Hepatocyte (in vitro differentiated cells): ENCODE measurements around the gene PLA2G4D. TPM values are rescaled to one million over a fixed set of nuclear protein-coding genes. Genes with fewer than 3 reads are reported as not detected.

Experiments
- DNase-seq: peaks from one replicate; pipeline ENCODE4 v3.0.0-alpha.2; 2016; ENCODE audit warnings: low spot score
- H2AFZ ChIP-seq: fragments of 200-600 bp; sonication (generic); 2 replicates; pipeline ENCODE4 v1.6.0; 2016; ENCODE audit warnings: antibody characterized with exemption, mild to moderate bottlenecking
- H3K27ac ChIP-seq: fragments of 200-600 bp; sonication (generic); 2 replicates; pipeline ENCODE4 v1.5.1; 2016; ENCODE audit warnings: mild to moderate bottlenecking
- H3K27me3 ChIP-seq: fragments of 200-600 bp; sonication (generic); 2 replicates; pipeline ENCODE4 v1.6.1; 2016
- H3K36me3 ChIP-seq: fragments of 200-600 bp; sonication (generic); replicated peaks from 2 replicates; pipeline ENCODE4 v1.5.1; 2016; ENCODE audit warnings: low read depth; ENCODE audit not compliant: insufficient read depth
- H3K4me1 ChIP-seq: fragments of 200-600 bp; sonication (generic); 2 replicates; pipeline ENCODE4 v1.5.1; 2016; ENCODE audit warnings: mild to moderate bottlenecking, moderate library complexity; ENCODE audit not compliant: insufficient read depth
- H3K4me2 ChIP-seq: fragments of 200-600 bp; sonication (generic); 2 replicates; pipeline ENCODE4 v1.6.0; 2016
- H3K4me3 ChIP-seq: fragments of 200-600 bp; sonication (generic); 2 replicates; pipeline ENCODE4 v1.5.1; 2016; ENCODE audit warnings: mild to moderate bottlenecking
- H3K79me2 ChIP-seq: fragments of 200-600 bp; sonication (generic); 2 replicates; pipeline ENCODE4 v1.6.0; 2017; ENCODE audit warnings: mild to moderate bottlenecking
- H3K9me2 ChIP-seq: fragments of 200-600 bp; sonication (generic); replicated peaks from 2 replicates; pipeline ENCODE4 v1.6.0; 2017; ENCODE audit warnings: mild to moderate bottlenecking; ENCODE audit not compliant: insufficient read depth
- H3K9me3 ChIP-seq: fragments of 200-600 bp; sonication (generic); 2 replicates; pipeline ENCODE4 v1.5.1; 2016; ENCODE audit warnings: low read depth, mild to moderate bottlenecking
- H4K20me1 ChIP-seq: fragments of 200-600 bp; sonication (generic); 2 replicates; pipeline ENCODE4 v1.6.0; 2016; ENCODE audit warnings: mild to moderate bottlenecking; ENCODE audit not compliant: insufficient read depth, poor library complexity, severe bottlenecking
- EZH2 ChIP-seq: fragments of 200-600 bp; sonication (generic); IDR thresholded peaks from 2 replicates; pipeline ENCODE4 v1.6.1; 2016; ENCODE audit warnings: antibody characterized with exemption, mild to moderate bottlenecking, borderline replicate concordance
- EZH2phosphoT487 ChIP-seq: fragments of 200-600 bp; sonication (generic); IDR thresholded peaks from one replicate; pipeline ENCODE4 v1.6.1; 2018; ENCODE audit warnings: antibody characterized with exemption, mild to moderate bottlenecking, low read depth, moderate library complexity; ENCODE audit not compliant: unreplicated experiment, severe bottlenecking
- WGBS: methylation state at CpG from one replicate; pipeline ENCODE4 v1.1.6; 2016; ENCODE audit warnings: low lambda C conversion rate; ENCODE audit errors: missing lambda C conversion rate; 5-methylcytosine and 5-hydroxymethylcytosine counted together
- polyA plus RNA-seq: library from polyadenylated mRNA; unstranded; fragments of >200 nt; fragmentation: Nextera tagmentation; extraction: Ambion mirVana; gene quantifications from 2 replicates; pipeline ENCODE4 v1.2.1, GENCODE V29; 2016
- total RNA-seq: library from RNA; depleted of rRNA; stranded (reverse); fragments of >200 nt; gene quantifications from 2 replicates; pipeline ENCODE4 v1.2.3, GENCODE V29; 2014
- TF ChIP-seq, protein P1 (sequence below): fragments of 200-600 bp; sonication (generic); IDR thresholded peaks from 2 replicates; pipeline ENCODE4 v1.5.1; 2016; ENCODE audit warnings: antibody characterized with exemption, mild to moderate bottlenecking; ENCODE audit not compliant: poor library complexity

PLA2G4D gene
- total and polyA plus RNA-seq, 2 experiments from 2014 or later: 0.17 TPM; not detected in 1

DNA sequence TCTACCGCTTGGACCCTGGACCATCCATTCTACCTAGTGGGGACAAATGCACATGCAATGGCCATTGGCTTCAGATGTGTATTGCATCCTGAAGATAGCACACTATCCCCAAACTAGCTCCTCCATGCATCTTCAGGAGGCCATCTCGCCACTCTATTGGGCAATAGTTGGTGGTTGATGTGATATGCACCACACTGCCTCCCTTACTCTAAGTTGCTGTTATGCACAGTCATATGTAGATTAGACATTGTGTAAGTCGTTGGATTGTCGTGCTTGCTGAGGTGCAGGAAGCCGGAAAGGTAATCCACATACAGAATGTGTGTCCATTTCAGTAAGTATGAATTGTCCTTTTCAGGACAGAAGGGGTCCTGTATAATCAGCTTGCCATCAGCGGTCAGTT is 26.7 kb upstream of the PLA2G4D start:
- H4K20me1 ChIP-seq: no peaks in the 10 kb centered on the region
- peaks cover 13% of the 10 kb centered on the region for H3K4me1 ChIP-seq
- H3K27ac ChIP-seq: peak overlapping the region; percentile 34
- no peaks in the 10 kb centered on the region for H3K9me2 ChIP-seq
- H3K27me3 ChIP-seq: no peaks in the 10 kb centered on the region
- WGBS: 88% methylated on average over 6 of the region's 6 CpGs
- H3K79me2 ChIP-seq: no peaks in the 10 kb centered on the region
- no peaks in the 10 kb centered on the region for H3K9me3 ChIP-seq
- H3K36me3 ChIP-seq: no peaks in the 10 kb centered on the region
- no peak for TF ChIP-seq EZH2phosphoT487
- TF ChIP-seq EZH2: no peak
- TF ChIP-seq, protein P1, sequence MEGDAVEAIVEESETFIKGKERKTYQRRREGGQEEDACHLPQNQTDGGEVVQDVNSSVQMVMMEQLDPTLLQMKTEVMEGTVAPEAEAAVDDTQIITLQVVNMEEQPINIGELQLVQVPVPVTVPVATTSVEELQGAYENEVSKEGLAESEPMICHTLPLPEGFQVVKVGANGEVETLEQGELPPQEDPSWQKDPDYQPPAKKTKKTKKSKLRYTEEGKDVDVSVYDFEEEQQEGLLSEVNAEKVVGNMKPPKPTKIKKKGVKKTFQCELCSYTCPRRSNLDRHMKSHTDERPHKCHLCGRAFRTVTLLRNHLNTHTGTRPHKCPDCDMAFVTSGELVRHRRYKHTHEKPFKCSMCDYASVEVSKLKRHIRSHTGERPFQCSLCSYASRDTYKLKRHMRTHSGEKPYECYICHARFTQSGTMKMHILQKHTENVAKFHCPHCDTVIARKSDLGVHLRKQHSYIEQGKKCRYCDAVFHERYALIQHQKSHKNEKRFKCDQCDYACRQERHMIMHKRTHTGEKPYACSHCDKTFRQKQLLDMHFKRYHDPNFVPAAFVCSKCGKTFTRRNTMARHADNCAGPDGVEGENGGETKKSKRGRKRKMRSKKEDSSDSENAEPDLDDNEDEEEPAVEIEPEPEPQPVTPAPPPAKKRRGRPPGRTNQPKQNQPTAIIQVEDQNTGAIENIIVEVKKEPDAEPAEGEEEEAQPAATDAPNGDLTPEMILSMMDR: no peak
- no peak overlapping the region for H2AFZ ChIP-seq
- no peak for DNase-seq
- no peak overlapping the region for H3K4me2 ChIP-seq
- no peak overlapping the region for H3K4me3 ChIP-seq

DNA sequence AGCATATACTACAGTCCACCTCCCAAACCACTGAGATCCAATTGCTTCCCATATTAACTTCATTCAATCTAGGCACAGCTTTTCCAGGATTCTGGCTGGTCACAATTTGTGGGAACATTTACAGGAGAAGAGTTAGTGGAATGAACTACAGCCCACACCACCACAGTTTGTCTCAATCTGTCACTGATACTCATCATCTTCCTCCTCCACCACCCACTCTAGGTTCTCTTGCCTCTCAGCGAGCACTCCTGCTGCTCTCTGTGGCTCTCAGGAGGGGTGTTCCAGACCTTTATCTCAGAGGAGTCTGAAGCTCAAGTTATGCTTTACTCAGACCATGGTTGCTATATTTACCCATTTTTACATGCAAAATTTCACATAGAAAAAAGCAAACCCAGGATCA is 25.9 kb upstream of the PLA2G4D start:
- H3K9me2 ChIP-seq: no peaks in the 10 kb centered on the region
- H3K4me1 ChIP-seq: peaks cover 13% of the 10 kb centered on the region
- WGBS: 88% methylated on average over 1 of the region's 1 CpG
- no peak overlapping the region for H3K4me2 ChIP-seq
- no peaks in the 10 kb centered on the region for H3K36me3 ChIP-seq
- no peak overlapping the region for H2AFZ ChIP-seq
- no peaks in the 10 kb centered on the region for H3K79me2 ChIP-seq
- DNase-seq: no peak
- no peak overlapping the region for H3K27ac ChIP-seq
- no peaks in the 10 kb centered on the region for H3K9me3 ChIP-seq
- no peak overlapping the region for H3K4me3 ChIP-seq
- no peaks in the 10 kb centered on the region for H4K20me1 ChIP-seq
- H3K27me3 ChIP-seq: no peaks in the 10 kb centered on the region
- TF ChIP-seq, protein P1: no peak
- no peak for TF ChIP-seq EZH2phosphoT487
- TF ChIP-seq EZH2: no peak

DNA sequence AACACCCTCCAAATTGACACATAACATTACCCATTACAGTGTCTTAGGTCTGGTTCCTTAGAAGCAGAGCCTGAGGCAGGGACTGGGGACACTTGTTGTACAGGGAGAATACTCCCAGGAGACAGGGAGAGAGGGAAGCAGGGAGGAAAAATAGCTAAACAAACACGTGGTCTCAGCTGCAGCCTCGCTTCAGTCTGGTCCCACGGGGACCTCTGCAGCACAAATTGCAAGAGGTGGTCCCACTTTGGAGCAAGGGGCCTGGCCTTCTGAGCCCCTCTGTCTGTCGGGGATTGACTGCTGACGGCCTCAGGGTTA is 25.0 kb upstream of the PLA2G4D start:
- H3K9me3 ChIP-seq: no peaks in the 10 kb centered on the region
- H3K27me3 ChIP-seq: no peaks in the 10 kb centered on the region
- DNase-seq: no peak
- no peaks in the 10 kb centered on the region for H3K79me2 ChIP-seq
- H2AFZ ChIP-seq: peak overlapping the region; percentile 32
- peak overlapping the region; percentile 55 for H3K4me2 ChIP-seq
- TF ChIP-seq EZH2phosphoT487 (no peak), EZH2 (no peak)
- TF ChIP-seq, protein P1: no peak
- WGBS: 59% methylated on average over 5 of the region's 5 CpGs
- H3K9me2 ChIP-seq: no peaks in the 10 kb centered on the region
- H4K20me1 ChIP-seq: no peaks in the 10 kb centered on the region
- H3K4me1 ChIP-seq: peaks cover 13% of the 10 kb centered on the region
- no peak overlapping the region for H3K4me3 ChIP-seq
- H3K36me3 ChIP-seq: no peaks in the 10 kb centered on the region
- no peak overlapping the region for H3K27ac ChIP-seq

DNA sequence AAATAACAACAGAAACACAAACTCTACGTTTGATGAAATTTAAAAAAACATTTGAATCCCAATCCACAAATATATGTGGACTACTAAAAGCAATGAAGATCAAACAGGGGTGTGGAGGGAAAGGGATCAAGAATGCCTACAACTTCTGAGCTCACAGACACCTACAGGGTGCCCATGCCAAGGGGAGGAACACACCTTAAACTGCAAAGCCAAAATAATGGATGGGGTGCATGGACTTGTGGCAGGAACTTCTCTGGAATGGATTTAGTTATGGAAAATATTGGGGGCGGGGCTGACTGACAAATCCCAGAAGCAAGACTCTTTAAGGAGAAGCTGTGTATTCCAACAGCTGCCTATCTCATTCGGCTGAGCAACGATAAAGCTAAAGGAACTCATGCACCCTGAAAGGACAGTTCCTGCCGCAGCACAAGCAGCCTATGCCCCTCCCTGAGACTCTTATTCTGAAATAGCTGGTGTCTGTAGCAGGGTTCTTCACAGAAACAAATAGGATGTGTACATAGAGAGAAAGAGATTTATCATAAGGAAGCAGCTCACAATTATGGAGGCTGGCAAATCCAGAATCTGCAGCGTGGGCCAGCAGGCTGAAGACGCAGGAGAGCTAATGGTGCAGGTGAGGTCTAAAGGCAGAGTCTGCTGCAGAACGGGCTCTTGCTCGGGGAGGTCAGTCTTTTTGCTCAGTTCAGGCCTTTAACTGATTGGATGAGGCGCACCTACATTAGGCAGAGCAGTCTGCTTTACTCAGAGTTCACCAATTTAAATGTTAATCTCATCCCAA is 24.5 kb upstream of the PLA2G4D start:
- H4K20me1 ChIP-seq: no peaks in the 10 kb centered on the region
- H3K36me3 ChIP-seq: no peaks in the 10 kb centered on the region
- WGBS: 21% methylated on average over 10 of the region's 10 CpGs
- H3K9me3 ChIP-seq: no peaks in the 10 kb centered on the region
- no peak for TF ChIP-seq EZH2phosphoT487
- no peak for TF ChIP-seq EZH2
- TF ChIP-seq, protein P1: no peak
- peak overlapping the region; percentile 55 for H3K4me2 ChIP-seq
- H3K27ac ChIP-seq: no peak overlapping the region
- peak overlapping the region; percentile 32 for H2AFZ ChIP-seq
- H3K4me1 ChIP-seq: peaks cover 13% of the 10 kb centered on the region
- H3K9me2 ChIP-seq: no peaks in the 10 kb centered on the region
- no peaks in the 10 kb centered on the region for H3K79me2 ChIP-seq
- DNase-seq: peak; percentile 49
- H3K27me3 ChIP-seq: no peaks in the 10 kb centered on the region
- no peak overlapping the region for H3K4me3 ChIP-seq
